Measurements from ENCODE around the gene CYB561.
A peak's percentile ranks its signal among the peaks of the same experiment; 100 is the strongest.
"Not testable (repeated sequence)": the region's sequence is repeated elsewhere in the genome, so short reads cannot be mapped to it uniquely, and the experiment has no call there.

Gene CYB561

GRCh38 chr17:63478814-63479494, 32.8 kb upstream of the CYB561 start:
- peak; percentile 99 for DNase-seq (ENCODE audit: low spot score)

- DNase-seq (ENCODE audit: low spot score) = no peak
Observed at GRCh38 chr17:63477480-63478440, 31.7 kb upstream of the CYB561 start.

DNA sequence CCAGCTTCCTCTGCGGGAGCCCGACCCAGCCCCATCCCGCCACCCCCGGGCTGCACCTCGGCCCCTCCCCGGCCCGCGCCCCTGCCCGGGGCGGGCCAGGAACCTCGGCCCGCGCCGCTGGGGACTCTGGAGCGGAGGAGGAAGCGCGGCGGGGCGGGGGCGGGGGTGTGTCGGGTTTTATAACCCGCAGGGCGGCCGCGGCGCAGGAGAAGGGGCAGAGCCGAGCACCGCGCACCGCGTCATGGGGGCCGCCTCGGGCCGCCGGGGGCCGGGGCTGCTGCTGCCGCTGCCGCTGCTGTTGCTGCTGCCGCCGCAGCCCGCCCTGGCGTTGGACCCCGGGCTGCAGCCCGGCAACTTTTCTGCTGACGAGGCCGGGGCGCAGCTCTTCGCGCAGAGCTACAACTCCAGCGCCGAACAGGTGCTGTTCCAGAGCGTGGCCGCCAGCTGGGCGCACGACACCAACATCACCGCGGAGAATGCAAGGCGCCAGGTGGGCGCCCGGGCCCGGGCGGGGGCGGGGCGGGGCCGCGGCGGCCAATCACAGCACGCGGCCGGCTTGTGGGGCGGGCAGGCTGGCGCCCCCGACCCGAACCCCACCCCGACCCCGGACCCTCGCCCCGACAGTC, 30.9 kb upstream of the CYB561 start, which contains the start of gene ACE:
TSS of gene ACE (plus strand) at position 208 of the 626 bp plus-strand sequence. CDS start at position 242, 34 bp downstream.
- peak; percentile 26 for DNase-seq (ENCODE audit: low spot score)

DNA sequence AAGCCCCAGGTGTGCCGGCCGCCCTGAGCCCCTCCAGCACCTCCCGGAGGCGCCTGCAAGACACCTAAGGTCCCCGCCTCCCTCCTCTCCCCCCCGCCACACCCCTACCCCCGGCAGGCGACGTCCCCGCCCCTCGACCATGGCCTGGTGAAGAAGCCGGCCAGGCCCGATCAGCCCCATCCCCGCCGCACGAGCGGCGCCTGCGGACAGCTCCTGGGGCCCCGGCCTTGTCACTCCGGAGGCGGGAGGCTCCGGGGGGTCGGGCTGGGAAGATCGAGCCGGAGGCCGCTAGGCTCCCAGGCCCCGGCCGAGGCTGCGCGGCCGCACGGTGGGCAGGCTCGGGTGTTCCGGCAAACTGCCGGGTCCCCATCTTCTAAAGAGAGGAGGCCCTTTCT, 30.4 kb upstream of the CYB561 start:
- DNase-seq (ENCODE audit: low spot score) = peak; percentile 26

DNA sequence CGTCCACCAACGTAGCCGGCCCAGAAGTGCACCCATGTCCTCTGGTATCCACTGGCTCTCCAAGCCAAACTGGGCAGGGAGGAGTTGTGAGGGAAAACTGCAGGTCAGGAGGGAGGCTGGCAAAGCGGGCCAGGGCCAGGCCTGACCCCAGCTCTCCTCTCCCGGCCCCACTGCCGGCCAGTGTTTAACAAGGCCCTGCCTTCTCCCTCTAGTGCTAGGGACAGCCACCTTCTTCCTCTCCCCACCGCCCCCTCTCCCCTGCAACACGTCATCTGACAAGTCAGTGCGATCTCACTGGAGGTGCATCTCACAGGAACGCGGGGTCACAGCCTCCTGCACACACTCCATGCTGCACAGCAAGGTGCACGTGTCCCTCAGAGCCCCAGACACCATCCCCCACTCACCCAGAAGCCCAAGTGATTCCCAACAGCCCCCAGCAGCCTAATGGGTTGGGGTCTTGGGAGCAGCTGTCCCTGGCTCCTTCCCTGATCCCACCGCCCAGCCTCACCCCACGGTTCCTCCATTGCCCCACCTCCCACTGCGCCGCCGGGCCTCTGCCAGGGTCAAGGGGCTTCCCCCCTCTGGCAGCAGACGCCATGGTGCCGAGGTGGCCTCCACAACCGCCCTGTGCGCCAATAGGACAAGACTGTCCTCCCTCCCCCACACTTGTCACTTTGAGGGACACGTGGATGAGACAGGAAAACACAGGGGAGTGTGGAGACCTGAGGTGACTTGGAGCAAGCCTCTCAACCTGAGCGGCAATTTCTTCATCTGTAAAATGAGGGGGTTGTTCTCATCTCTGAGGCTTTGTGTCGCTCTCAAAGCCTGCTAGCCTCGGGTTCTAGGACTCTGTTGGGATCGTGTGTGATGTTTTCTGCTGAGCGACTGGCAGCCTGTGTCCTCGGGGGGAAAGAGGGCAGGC, 29.6 kb upstream of the CYB561 start:
- DNase-seq (ENCODE audit: low spot score) = no peak

GRCh38 chr17:63474586-63475460, 28.7 kb upstream of the CYB561 start:
- no peak for DNase-seq (ENCODE audit: low spot score)

DNA sequence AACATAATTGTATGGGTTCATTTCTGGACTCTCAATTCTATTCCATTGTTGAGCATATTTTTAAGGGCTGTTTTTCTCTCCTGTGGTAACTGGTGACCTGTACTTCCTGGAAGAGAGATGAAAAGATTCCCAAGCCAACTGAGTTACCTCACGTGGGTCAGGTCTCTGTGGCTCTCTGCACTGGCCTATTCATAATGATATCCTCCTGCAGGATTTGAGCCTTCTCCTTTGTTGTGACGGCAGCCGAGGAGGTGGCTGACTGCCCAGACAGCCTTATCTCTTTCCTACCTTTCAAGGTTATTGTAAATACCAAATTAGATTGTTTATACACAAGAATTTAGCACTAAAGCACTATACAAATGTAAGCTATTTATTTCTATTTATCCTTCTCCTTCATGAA, 28.1 kb upstream of the CYB561 start:
- no peak for DNase-seq (ENCODE audit: low spot score)

DNA sequence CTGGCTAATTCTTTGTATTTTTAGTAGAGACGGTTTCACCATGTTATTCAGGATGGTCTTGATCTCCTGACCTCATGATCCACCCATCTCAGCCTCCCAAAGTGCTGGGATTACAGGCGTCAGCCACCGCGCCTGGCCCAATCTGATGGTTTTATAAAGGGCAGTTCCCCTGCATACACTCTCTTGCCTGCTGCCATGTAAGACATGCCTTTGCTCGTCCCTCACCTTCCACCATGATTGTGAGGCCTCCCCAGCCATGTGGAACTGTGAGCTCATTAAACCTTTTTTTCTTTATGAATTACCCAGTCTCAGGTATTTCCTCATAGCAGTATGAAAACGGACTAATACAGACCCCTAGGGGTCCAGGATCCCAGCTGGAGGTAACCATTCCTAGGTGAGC, 22.0 kb upstream of the CYB561 start:
- DNase-seq (ENCODE audit: low spot score) = not testable (repeated sequence)

DNA sequence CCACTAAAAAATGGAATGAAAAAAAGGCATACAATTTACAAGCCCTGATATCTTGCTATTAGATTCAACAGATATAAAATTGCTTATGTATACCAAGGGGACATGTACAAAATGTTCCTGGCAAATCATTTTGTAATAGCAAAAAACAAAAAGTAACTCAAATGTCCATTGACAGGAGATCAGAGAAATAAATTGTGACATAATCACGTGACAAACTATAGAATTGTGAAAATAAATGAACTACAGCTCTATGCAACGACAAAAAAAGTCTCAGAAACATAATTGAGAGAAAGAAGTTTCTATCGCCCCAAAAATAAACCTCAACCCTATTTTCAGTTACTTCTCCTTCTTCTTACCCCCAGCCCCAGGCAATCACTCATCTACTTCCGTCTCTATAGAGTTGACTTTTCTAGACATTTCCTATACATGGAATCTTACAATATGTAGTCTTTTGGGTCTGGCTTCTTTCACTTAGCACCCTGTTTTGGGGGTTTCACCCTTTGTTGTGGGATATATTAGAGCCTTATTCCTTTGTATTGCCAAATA, 18.7 kb upstream of the CYB561 start:
- DNase-seq (ENCODE audit: low spot score) = no peak

GRCh38 chr17:63463771-63464170, 17.7 kb upstream of the CYB561 start:
- no peak for DNase-seq (ENCODE audit: low spot score)

DNA sequence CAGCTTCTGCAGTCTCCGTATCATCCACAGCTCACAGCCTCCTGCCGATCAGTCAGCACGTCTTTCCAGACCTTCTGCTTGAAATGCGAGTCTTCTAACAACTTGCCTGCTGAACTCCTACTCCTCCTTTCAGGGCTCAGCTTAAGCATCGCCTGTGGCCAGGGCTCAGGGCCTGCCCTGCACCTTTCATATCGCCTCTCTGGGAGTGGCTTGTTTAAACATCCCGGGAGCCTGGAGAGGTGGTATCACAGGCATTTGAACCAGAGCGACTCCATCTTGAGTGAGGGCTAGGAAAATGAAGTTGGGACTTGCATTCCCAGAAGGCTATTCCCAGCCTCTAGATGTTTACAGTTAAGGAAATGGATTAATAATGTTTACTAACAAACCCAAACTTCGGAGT, 13.9 kb upstream of the CYB561 start:
- no peak for DNase-seq (ENCODE audit: low spot score)

GRCh38 chr17:63458478-63458877, 12.4 kb upstream of the CYB561 start:
- DNase-seq (ENCODE audit: low spot score) = no peak

DNA sequence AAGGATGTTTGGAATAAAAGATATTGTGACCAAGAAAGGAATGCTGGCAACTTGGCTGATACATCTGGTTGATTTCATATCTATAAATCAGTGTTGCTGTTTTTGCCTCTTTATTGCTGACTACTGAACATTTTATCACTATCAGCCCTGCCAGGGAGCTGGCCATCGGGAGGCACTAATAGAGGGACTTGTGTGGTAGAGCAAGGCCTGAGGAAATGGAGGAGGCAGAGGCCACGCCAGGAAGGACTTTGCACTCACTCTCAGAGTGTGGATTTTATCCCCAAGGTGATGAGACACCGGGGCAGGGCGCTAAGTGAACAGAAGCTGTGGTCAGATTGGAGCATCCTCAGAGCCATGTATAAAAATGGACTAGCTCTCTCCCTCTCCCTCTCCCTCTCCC, 9.3 kb upstream of the CYB561 start:
- DNase-seq (ENCODE audit: low spot score) = no peak

GRCh38 chr17:63454915-63455314, 8.8 kb upstream of the CYB561 start:
- DNase-seq (ENCODE audit: low spot score) = no peak

- DNase-seq (ENCODE audit: low spot score) = not testable (repeated sequence)
Observed at GRCh38 chr17:63454357-63454756, 8.3 kb upstream of the CYB561 start.

- no peak for DNase-seq (ENCODE audit: low spot score)
Observed at GRCh38 chr17:63452962-63453551, 7.0 kb upstream of the CYB561 start.

DNA sequence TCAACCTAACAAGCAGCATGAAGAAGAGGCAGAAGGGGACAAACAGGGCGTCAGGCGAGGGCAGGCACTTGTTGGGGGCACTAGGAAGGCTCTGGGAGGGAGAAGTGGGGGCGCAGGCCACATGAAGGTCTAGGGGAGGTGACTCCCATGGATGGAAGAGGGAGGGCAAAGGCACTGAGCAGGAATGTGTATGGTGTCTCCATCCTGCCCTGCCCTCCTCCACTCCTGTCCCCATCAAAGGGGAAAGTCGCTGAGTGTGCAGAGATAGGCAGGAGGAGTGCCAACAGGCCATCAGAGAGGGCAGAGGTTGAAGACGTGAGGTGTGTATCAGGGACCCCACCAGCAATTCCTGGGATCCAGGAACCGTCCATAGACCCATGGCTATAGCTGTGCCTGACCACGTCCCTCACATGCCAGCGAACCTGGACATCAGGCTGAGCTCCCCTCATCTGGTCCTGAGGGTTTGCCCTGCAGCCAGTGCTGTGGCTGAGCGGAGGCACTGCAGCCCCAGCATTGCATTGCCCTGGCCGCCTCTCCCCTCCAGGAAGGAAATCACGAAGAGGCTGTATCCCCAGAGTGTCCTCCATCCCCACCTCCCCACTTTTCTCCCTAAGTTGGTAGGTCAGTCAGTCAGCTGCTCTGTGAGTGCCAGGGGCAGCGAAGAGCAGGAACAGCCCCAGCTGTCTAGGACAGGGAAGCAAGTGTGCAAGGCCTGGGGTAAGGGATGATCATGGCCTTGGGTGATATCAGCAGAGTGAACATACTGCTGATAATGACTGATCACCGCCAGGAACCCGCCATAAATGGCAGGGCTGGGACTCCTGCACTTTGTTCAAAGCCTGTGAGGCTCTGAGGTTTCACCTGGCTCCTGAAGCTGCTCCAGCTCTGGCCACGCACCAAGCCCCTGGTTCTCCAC, 6.2 kb upstream of the CYB561 start:
- DNase-seq (ENCODE audit: low spot score) = no peak

DNA sequence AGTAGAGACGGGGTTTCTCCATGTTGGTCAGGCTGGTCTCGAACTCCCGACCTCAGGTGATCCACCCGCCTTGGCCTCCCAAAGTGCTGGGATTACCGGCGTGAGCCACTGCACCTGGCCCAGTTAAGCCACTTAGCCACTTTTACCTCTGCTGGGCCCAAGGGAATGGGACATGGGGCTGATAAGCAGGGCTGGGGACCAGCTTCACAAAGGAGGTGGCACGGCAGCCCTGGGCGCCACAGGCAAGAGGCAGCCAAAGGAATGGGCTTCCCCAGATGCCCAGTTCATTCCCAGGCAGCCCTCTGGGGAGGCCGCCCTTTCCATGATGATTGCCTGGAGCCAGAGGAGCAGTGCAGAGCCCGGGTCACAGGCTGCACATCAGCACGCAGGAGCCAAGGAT, 5.0 kb upstream of the CYB561 start:
- DNase-seq (ENCODE audit: low spot score) = no peak

DNA sequence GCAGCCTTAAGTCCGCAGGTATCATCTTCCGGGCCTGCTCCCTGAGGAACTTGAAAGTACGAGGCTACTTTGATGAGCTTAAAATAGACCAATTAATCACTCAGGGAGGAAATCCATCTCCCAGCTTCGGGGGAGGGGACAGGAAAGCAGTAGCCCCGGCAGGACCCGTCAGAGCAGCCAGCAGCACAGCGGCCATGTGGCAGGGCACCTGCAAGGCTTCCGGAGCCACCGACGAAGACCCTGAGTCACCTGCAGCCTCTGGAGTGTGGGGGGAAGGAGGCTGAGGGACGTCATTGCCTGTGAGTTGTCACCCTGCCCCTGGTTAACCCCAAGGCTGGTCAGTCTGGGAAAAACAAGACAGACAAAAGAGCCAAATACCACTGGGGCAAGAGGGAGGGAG, 4.4 kb upstream of the CYB561 start:
- DNase-seq (ENCODE audit: low spot score) = no peak

All from AG08395 (cell line).